Amygdala (tissue), 56 donors: ENCODE results near the gene ADGRG6.

ENCODE experiments used
- DNase-seq, 56 donors: peaks; one replicate each; lab custom pipeline; 2025; lab: John Stamatoyannopoulos, UW

ADGRG6 gene

DNA sequence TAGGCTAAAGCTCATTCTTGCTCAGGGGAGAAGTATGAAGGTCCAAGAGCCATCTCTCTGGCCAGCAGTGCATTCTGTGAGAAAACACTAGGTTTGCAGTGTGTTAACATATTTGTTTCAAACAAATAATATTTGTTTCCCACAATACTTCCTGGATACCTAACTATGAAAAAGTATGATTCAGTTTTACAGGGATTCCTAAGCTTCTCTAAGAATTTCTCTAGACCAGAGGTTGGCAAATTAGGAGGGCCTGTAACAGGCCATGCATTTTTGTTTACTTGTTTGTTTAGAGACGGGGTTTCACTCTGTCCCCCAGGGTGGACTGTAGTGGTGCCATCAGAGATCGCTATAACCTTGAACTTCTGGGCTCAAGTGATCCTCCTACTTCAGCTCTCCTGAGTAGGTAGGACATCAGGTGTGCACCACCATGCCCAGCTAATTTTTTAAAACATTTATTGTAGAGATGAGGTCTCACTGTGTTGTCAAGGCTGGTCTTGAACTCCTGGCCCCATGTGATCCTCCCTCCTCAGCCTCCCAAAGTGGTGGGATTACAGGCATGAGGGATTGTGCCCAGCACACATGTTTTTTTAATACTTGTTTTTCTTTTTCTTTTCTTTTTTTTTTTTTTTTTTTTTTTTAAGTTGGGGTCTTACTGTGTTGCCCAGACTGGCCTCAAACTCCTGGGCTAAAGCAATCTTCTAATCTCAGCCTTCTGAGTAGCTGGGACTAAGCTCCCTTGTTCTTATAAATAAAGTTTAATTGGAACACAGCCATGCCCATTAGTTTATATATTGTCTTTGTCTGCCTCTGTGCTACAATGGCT, 71.7 kb downstream of the ADGRG6 start:
- DNase-seq, result no peak

DNA sequence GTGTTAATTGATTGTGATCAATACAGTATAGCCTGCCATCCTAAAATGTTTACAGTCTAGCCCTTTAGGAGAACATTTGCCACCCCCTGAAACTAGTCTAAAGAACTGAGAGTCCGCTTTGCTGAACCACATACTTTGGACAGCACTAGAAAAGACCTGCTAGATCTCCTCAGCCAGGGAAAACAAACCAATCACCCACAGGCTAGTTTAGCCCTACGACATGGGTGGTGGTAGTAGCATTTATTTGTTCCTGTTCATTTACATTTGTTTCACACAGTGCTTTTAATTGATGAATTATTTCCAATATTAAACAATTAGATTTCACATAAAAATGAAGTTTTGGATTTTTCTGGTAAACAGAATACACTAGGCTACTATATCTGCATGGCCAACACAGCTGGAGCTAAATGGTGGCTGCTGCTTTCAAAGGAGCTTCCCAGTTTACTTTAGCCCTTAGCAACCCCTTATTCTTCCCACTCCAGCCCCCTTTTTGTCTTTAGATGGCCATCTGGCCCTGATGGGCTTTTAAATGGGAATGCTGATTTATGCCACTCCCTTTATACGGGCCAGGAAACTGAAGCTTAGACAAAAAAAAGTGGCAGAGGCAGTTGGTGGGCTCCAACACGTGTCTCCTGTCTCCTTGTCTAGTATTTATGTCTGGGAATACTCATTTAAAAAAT, 72.4 kb downstream of the ADGRG6 start:
- no peak for DNase-seq

DNA sequence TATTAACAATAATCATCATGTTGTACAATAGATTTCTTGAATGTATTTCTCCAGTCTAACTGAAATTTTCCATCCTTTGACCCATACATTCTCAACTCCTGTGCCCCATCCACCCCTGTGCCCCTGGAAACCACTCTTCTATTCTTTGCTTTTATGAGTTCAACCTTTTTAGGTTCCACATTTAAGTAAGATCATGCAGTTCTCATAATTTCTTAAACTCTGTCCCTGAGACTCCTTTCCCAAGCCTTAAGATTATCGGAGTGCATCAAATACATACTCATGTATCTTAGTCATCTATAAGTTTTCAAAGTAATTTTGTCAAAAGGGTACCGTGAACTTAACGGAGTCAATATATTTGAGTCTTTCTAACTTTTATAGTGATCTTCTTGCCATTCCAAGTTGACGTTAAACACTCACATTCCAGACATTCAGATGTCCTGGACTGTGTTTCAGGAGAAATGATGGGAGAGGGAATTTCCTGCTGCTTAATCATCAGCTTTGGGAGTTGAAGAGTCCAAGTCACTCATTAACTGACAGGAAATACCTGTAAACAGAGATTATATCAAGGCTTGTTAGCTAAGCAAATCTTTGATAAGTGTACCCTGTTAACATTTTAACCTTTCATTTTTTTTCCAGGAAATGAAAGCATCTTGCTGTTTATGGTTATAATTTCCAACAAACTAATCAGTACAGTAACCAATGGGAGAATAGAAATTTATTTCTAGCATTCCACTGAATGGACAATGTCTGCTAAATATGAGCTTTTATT, 73.3 kb downstream of the ADGRG6 start:
- no peak for DNase-seq

DNA sequence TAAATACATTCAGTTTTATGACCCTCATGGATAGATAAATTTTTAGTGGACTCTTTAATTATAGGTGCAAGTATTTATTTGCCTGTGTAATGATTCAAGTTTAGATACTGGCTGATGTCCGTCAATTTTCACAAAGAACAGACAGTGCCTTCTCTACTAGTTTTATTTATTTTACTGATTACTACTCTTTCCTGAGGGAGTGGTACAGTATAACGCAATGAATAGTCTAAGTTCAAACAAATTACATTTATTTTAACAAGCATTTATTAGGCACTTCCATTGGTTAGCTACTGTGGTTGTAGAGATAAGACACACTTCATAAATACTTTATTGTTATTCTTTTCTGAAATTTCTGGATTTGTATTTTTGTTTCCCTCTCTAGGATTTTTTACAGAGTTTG, 74.3 kb downstream of the ADGRG6 start:
- no peak for DNase-seq

DNA sequence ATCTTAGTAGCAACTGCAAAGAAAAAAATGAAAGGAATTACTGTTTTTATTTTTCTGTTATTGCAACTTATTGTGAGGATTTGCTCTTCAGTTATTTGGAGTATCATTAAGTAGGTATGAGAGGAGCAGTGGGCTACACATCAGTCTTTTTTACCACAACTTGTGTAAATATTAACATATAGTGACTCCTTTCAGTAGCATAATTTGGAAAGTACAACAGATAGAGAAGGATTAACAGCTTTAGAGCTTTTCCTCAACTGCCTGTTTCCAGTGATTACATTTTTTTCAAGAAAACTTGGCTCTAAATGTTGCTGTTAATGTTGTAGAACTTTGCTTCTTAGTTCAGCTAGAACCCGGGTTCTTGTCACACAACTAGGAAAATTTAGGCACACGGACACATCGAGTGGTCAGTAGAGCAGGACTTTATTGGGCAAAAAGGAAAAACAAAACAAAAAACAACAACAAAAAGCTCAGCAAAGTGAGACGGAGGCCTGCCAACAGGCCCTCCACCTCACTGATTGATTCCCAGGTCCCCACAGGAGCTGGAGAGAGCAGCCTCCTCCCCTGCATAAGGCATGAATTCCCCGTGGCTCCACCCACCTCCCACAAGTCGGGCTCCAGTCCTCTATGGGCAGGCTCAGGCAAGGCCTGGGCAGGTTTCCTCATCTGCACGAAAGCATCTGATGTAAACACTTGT, 75.1 kb downstream of the ADGRG6 start:
- no peak for DNase-seq

DNA sequence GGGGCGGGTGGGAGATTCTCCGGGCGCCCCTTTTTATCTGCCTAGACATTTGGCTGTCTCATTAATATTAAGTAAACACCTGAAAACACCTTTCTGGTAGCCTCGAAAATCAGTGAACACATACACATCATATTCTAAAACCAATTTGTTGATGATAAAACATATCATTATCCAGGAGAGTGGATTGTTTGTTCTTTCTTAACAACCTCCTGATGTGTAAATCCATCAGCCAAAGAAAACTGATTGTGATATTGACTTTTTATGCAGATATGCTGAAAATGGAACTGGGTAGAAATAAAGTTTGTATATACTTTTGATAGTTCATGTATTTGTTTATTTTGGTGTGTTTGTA, 75.7 kb downstream of the ADGRG6 start:
- no peak for DNase-seq

DNA sequence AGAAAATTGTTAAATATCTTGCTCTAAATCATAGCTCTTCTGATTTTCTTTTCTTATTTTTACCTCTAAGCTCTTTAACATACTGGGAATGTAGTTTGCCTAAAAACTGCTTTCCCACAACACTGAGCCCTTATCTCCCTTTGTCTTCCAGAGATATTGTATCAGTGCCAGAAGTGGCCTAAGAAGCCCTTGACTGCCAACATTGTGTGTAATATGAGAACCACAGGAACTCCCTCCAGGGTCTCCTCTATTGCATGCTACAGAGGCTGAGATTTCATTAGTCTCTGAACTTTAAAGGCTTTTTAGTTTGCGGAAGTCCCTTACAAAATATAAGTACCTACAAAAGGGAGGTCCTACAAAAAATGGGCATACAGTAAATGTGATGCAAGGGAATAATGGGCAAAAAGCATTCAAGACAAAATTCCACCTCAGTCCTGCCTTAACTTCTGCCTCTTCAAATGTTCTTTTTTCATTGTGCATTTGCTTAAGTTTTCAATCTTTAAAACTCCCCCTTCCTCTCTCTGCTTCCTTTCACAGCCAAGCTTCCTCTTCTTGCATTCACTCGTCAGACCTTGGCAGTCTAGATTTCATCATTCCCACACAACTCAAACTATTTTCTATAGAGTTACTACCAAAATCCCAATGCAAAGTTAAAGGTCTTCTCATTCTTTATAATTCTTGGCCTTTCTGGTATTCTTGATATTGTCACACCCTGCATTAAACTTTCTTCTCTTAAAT, 76.5 kb downstream of the ADGRG6 start:
- no peak for DNase-seq

DNA sequence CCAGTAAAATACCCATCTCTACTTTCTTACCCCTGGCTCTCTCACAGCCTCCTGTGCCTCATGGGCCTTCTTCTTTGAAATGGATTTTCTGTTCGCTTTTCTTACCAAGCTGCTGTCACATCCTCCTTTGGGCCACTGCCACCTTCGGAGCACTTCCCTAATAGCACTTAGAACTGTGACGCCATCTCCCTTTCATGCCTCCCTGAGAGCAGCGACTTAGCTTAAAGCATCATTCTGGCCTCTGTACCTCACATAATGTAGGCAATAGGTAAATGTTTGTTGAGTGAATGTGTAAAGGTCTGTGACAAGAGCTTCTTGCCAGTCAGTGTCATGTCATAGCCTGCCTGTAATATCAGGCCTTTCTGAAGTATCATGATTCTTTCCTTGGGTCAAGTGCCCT, 78.8 kb downstream of the ADGRG6 start:
- peak in 1 of 56 donors; percentile 13 for DNase-seq

DNA sequence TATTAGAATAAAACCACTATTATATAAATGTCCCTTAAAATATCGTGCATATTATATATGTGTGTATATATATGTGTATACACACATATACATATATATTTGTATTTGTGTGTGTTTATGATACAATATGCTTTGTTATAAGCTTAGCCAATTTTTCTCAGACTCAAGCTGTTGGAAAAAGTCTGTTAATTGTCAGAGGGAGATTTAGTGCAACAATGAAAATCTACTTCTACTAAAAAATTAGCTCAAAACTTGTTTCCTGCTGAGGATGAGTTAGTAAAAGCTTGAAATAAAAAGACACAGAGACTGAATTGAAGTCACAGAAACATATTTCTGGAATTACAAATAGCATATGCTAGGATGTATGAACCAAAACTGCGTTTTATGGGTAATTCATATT, 79.4 kb downstream of the ADGRG6 start:
- DNase-seq, result no peak

DNA sequence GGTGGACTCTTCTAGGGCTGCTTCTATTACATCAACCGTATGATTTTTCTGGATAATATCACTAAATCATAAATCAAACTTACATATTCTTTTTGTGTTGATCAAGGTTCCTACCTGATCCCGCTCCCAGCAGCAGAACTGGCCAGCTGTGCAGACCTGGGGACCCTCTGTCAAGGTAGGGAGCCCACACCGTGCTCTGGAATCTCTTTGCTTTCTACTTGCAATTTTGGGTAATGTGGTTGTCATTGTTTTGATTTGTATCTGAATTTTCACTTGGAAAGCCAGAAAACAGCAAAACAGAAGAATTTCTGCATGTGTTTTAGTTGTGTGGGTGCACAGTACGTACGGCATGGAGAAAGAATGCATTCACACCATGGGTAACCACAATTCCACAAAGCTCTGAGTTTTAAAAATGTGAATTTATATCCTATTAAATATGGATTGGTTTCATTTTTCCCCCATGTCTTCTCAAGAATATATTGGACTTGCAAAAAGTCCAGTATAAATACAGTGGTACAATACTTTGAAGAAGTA, 80.1 kb downstream of the ADGRG6 start:
- no peak for DNase-seq

DNA sequence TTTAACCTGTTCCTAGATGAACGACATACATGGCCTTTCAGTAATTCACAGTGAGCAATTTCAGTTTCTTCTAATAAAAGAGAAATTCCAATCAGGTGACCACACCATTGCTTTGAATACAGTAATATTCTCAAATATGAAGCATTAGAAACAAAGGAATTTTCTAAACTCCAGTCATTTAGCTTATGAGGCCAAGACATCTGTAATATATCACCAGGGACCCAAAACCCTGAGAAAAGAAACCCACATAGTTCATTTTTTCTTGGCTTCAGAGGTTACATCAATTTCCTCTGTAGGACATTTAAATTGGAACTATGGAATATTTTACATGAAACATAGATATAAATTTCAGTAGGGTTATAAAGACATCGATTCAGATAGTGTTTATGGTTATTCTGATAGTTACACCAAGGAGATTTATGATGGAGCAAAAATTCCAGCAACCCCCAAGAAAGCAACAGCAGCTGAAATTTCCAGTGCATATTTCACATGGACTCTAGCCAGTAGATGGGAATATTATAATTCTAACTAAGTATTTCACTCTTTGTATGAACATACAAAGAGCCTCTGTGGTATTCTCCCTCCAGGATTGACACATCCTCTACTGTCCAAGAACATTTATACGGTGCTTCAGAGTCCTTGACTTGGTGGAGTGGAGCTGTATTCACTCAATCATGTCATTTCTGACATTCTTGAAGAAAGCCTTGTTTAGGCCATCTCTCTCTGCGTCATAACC, 82.9 kb downstream of the ADGRG6 start:
- no peak for DNase-seq

DNA sequence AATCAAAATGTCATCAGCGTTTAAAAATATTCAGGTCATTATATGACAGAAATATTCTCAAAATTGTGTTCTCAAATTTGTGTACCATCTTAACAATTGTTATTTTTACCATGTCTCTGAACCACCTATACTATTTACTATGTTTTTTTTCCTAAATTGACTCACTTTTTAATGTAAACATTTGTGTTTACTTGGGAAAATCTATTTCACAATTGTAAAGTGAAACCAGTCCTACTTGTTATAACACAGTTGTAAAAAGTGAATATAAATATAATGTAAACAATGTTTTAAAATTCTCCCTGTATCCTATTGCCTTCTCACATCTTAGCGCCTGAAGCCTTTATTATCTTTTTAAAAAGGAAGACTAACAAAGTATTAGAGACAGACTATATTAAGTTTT, 83.5 kb downstream of the ADGRG6 start:
- no peak for DNase-seq

DNA sequence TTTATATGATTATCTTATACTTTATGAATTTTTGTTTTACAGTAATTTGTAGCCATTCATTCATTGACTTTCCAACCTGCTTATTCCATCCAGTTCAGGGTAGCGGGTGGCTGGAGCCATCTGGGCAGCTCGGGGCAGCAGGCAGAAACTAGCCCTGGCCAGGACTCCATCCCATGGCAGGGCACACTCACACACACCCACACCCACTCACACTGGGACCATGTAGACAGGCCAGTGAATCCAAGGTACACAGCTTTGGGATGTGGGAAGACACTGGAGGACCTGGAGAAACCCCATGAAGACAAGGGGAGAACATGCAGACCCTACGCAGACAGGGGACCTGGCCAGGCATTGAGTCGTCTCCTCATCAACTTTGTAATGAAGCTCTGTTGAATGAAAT, 84.8 kb downstream of the ADGRG6 start:
- DNase-seq, result no peak

DNA sequence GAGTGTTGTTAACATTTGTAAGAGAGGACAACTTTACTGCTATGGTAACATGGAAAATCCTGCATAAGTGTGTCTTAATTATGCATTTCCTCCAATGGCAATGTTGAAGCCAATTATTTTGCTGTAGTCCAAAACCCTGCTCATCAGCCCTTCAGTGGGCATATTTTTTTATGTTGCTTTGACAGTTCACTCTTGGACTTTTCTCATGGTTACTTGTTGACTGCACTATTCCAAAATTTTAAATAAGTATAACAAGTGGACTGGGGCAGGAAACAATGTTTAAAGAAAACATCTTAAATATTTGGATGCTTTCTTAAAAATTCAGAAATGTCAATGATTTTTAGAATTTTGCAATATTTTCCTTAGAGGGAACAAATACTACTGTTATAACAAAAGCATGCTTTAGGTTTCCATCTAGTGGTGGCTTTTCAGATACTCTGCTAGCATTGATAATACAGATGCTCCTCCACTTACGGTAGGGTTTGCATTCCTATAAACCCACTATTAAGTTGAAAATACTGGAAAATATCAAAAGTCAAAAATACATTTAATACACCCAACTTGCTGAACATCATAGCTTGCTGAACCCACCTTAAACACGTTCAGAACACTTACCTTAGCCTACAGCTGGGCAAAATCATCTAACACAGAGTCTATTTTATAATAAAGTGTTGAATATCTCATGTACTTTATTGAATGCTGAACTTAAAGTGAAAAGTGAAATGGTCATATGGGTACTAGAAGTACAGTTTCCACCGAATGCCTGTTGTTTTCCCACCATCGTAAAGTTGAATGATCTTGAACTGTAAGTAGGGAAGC, 86.4 kb downstream of the ADGRG6 start:
- DNase-seq, result peak in 1 of 56 donors; percentile 24

DNA sequence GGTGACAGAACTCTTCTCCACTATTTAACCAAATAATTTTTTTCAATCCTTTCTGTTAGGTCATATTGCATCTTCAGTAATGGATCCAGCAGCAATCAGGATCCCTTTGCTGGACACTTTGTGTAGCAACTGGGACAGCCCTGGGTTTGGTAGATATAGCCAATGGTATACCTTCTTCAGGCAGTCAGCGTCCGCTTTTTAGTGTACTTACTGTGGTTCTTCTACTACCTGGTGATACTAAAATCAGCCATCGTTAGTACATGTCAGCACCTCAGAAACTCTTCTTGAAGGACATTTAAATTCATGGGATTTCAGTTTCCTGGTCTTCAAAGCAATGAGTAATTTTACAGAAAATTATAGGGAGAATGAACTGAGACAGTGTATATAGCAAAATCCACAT, 93.5 kb downstream of the ADGRG6 start:
- no peak for DNase-seq

DNA sequence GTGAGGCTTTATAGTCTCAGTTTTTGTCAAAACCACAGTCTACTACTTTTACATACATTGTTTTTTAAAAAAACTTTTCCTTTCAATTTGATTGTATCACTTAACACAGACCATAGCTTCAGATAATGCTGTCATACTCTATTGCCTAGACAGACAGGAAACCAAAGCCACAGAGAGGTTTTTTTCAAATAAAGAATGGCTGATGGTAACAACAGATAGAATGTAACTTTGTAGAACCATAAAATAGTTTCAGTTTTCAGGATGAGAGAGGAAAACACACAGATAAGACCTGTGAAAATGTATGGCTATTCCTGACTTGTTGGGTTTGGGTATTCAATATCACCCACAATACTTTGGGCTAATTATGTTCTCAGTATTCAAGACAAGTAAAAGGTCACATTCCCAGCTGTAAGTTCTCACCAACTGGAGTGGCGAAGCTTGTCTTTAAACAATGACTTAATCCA, 94.0 kb downstream of the ADGRG6 start:
- no peak for DNase-seq

DNA sequence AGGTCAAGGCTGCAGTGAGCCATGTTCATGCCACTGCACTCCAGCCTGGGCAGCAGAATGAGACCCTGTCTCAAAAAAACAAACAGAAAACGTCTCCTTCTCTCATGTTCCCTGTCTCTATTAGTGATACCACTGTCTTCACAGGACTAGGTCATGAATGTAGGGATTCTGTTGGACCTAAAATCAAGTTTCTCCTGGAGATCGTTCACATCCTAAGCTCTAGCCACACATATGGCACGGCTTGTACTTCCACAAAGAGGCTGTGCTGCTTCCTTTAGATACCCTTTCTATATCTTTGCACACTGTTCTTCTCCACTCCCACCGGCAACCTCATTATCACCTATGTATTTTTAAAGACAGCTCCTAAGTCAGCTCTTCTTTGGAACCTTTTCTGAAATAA, 96.5 kb downstream of the ADGRG6 start:
- no peak for DNase-seq

DNA sequence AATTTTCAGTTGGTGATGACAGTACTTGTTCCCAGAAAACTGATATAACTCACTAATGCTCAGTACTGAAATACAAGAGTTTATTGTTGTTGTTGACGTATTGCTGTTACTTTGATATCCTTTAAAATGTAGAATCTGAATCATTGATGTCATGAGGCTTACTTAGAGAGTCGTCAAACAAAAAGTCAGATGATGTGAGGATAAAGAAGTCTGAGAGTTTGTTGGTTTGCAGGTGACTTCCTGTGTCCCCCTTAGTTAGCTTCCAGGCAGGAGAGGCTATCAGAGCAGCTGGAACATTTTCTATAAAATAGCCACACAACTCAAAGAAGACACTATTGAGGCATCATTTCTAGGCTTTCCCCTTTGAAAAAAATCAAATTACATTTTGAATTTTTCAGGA, 97.9 kb downstream of the ADGRG6 start:
- DNase-seq, result no peak
